GM12878 (cell line): ENCODE data around the gene FAM193B. TPM values are rescaled to one million over a fixed set of nuclear protein-coding genes. Genes with fewer than 3 reads are reported as not detected.

ENCODE experiments used
- ATAC-seq: fragments of 200-7000 bp; cut with Tn5 transposase; 3 replicates; pipeline ENCODE4 v1.9.1; 2020; ENCODE audit warnings: mild to moderate bottlenecking, moderate library complexity
- BruUV-seq: library from RNA; stranded (reverse); fragments of 400-500 nt; replicated peaks from 2 replicates; lab custom pipeline; 2021; lab: Mats Ljungman, UMichigan
- CTCF ChIA-PET: fragments of 300-600 bp; sonication (Branson Sonifier 250); formaldehyde crosslinking; extraction: SDS; loops from one replicate; lab custom pipeline; 2021; ENCODE audit warnings: inconsistent platforms; lab: Yijun Ruan, JAX
- POLR2A ChIA-PET: fragments of 350-600 bp; formaldehyde crosslinking; extraction: SDS; loops from one replicate; lab custom pipeline; 2021; ENCODE audit warnings: inconsistent platforms; lab: Charles Lee
- RAD21 ChIA-PET: fragments of 300-600 bp; sonication (Branson Sonifier 250); formaldehyde crosslinking; loops from one replicate; lab custom pipeline; 2023; ENCODE audit warnings: antibody characterized with exemption; ENCODE audit not compliant: unreplicated experiment; lab: Charles Lee
- SMC1A ChIA-PET: fragments of 300-600 bp; sonication (Branson Sonifier 250); formaldehyde crosslinking; loops from one replicate; lab custom pipeline; 2023; ENCODE audit not compliant: unreplicated experiment, uncharacterized antibody; lab: Charles Lee
- DNase-seq: peaks from one replicate; pipeline ENCODE4 v3.0.0-alpha.2; 2011; ENCODE audit warnings: low read depth, low spot score
- FAIRE-seq: peaks from 3 replicates; lab custom pipeline; 2011; peaks lifted over from hg19 to GRCh38; lab: Jason Lieb, UNC
- H2AFZ ChIP-seq: 2 replicates; pipeline ENCODE4 v1.6.0; 2011; ENCODE audit warnings: low read depth, low read length, control low read depth; ENCODE audit not compliant: control insufficient read depth
- H3K27ac ChIP-seq: 2 replicates; pipeline ENCODE4 v1.5.1; 2011; ENCODE audit warnings: control low read depth; ENCODE audit not compliant: control insufficient read depth, insufficient read depth
- H3K27me3 ChIP-seq, 2 experiments: replicated peaks in 1 of 2; 2 replicates each; pipeline versions ENCODE4 v1.6.0 to v1.6.1; 2011; ENCODE audit warnings: low read length in 1 of 2; ENCODE audit not compliant: control insufficient read depth in 2 of 2, insufficient read depth in 2 of 2
- H3K36me3 ChIP-seq, 2 experiments: 2 replicates each; pipeline ENCODE4 v1.5.1; 2011; ENCODE audit warnings: low read length in 1 of 2; ENCODE audit not compliant: control insufficient read depth in 2 of 2, insufficient read depth in 2 of 2
- H3K4me1 ChIP-seq: 2 replicates; pipeline ENCODE4 v1.6.1; 2011; ENCODE audit warnings: mild to moderate bottlenecking, low read length, moderate library complexity, mixed read lengths; ENCODE audit not compliant: control insufficient read depth, insufficient read depth
- H3K4me2 ChIP-seq: 2 replicates; pipeline ENCODE4 v1.6.0; 2011; ENCODE audit warnings: control low read depth; ENCODE audit not compliant: control insufficient read depth, insufficient read depth
- H3K4me3 ChIP-seq: fragments of 200-600 bp; sonication (generic); 2 replicates; pipeline ENCODE4 v1.5.1; 2016
- H3K79me2 ChIP-seq: 2 replicates; pipeline ENCODE4 v1.6.0; 2011; ENCODE audit warnings: low read length; ENCODE audit not compliant: control insufficient read depth, insufficient read depth
- H3K9ac ChIP-seq: 2 replicates; pipeline ENCODE4 v1.8.0; 2011; ENCODE audit warnings: low read length, control low read depth, mixed read lengths; ENCODE audit not compliant: control insufficient read depth, insufficient read depth
- H3K9me3 ChIP-seq: replicated peaks from 3 replicates; pipeline ENCODE4 v1.5.1; 2011; ENCODE audit warnings: mild to moderate bottlenecking, low read length; ENCODE audit not compliant: control insufficient read depth, insufficient read depth
- H4K20me1 ChIP-seq: 2 replicates; pipeline ENCODE4 v1.6.0; 2011; ENCODE audit not compliant: control insufficient read depth, insufficient read depth
- ASH2L ChIP-seq: fragments of 300-600, 200-600 bp; sonication (generic); IDR thresholded peaks from 2 replicates; pipeline ENCODE4 v1.6.1; 2017; ENCODE audit warnings: low read depth, mild to moderate bottlenecking, borderline replicate concordance
- CREB1 ChIP-seq: IDR thresholded peaks from 2 replicates; pipeline ENCODE4 v1.6.1; 2012; ENCODE audit warnings: low read depth, mild to moderate bottlenecking, inconsistent platforms
- EZH2 ChIP-seq: IDR thresholded peaks from 2 replicates; pipeline ENCODE4 v1.6.1; 2012; ENCODE audit warnings: low read depth, mild to moderate bottlenecking, control low read depth, inconsistent platforms, low read length, borderline replicate concordance; ENCODE audit not compliant: control insufficient read depth
- HCFC1 ChIP-seq: fragments of 150-350 bp; IDR thresholded peaks from 2 replicates; pipeline ENCODE4 v1.6.1; 2014; ENCODE audit warnings: low read length
- HDAC6 ChIP-seq: fragments of 200-600 bp; sonication (generic); IDR thresholded peaks from one replicate; pipeline ENCODE4 v1.8.0; 2017; ENCODE audit warnings: antibody characterized with exemption; ENCODE audit not compliant: unreplicated experiment
- IRF3 ChIP-seq: fragments of 450-650 bp; IDR thresholded peaks from 2 replicates; pipeline ENCODE4 v1.6.1; 2014; ENCODE audit warnings: mild to moderate bottlenecking
- PAX8 ChIP-seq: fragments of 450-650 bp; IDR thresholded peaks from 2 replicates; pipeline ENCODE4 v1.6.1; 2017; ENCODE audit warnings: mild to moderate bottlenecking, moderate library complexity
- PKNOX1 ChIP-seq: fragments of 450-650 bp; IDR thresholded peaks from 2 replicates; pipeline ENCODE4 v1.6.1; 2016; ENCODE audit warnings: mild to moderate bottlenecking
- SIN3A ChIP-seq: IDR thresholded peaks from 2 replicates; pipeline ENCODE4 v1.6.1; 2012; ENCODE audit warnings: low read depth, low read length, improper control_type of control experiment
- SMC3 ChIP-seq: IDR thresholded peaks from 2 replicates; pipeline ENCODE4 v1.6.1; 2011; ENCODE audit warnings: low read length, improper control_type of control experiment, borderline replicate concordance
- STAT3 ChIP-seq: IDR thresholded peaks from 2 replicates; pipeline ENCODE4 v1.6.1; 2011; ENCODE audit warnings: low read depth, low read length, improper control_type of control experiment
- ZNF207 ChIP-seq: fragments of 450-650 bp; IDR thresholded peaks from 2 replicates; pipeline ENCODE4 v1.6.1; 2014; ENCODE audit warnings: antibody characterized with exemption, mild to moderate bottlenecking, borderline replicate concordance
- WGBS: methylation state at CpG from one replicate; pipeline ENCODE4 v1.1.6; 2016; ENCODE audit warnings: low lambda C conversion rate; ENCODE audit not compliant: insufficient replicate concordance, insufficient coverage; ENCODE audit errors: missing lambda C conversion rate; 5-methylcytosine and 5-hydroxymethylcytosine counted together
- in situ Hi-C: fragments of 300-500 bp; cut with MboI; formaldehyde crosslinking; loops from 9 replicates; pipeline ENCODE4 v1.14.3; 2018; ENCODE audit warnings: mixed read lengths
- intact Hi-C: fragments of 100-400 bp; cut with micrococcal nuclease; formaldehyde crosslinking; loops from one replicate; pipeline ENCODE4 v1.14.2; 2022; ENCODE audit not compliant: unreplicated experiment
- polyA plus RNA-seq, 11 experiments: library from polyadenylated mRNA; depleted of rRNA in 4 of 11; unstranded in 6 of 11; stranded (reverse) in 5 of 11; fragments of >200 nt; fragmentation: Nextera tagmentation in 4 of 11; fragmentation: Illumina TruSeq in 1 of 11; extraction: Ambion mirVana in 4 of 11; extraction: Trizol in 1 of 11; gene quantifications; 1 replicate in 1 of 11; 2 replicates in 10 of 11; pipeline versions ENCODE4 v1.2.1 to v1.2.3, GENCODE V29; 2011 to 2016; ENCODE audit warnings: inconsistent platforms in 2 of 11, missing spikeins in 2 of 11, low read depth in 1 of 11
- total RNA-seq, 4 experiments: library from RNA; depleted of rRNA in 3 of 4; stranded (reverse); fragments of >200 nt in 3 of 4; fragmentation: Illumina TruSeq in 1 of 4; extraction: Trizol in 1 of 4; gene quantifications; 2 replicates each; pipeline versions ENCODE4 v1.2.1 to v1.2.3, GENCODE V29; 2013 to 2021
- TF ChIP-seq, protein P1 (sequence below): IDR thresholded peaks from 2 replicates; pipeline ENCODE4 v1.6.1; 2011; ENCODE audit warnings: borderline replicate concordance, low read depth, mild to moderate bottlenecking, moderate library complexity, low read length; ENCODE audit not compliant: insufficient read depth, poor library complexity, severe bottlenecking
- TF ChIP-seq, protein P2 (sequence below): IDR thresholded peaks from 2 replicates; pipeline ENCODE4 v1.6.1; 2011; ENCODE audit warnings: mild to moderate bottlenecking, low read depth, low read length, moderate library complexity; ENCODE audit not compliant: insufficient replicate concordance

The FAM193B gene
- total and polyA plus RNA-seq, 10 of the 15 experiments (the other 5 are each of a cell fraction or from before 2014, with no cell fraction given): 3.3 to 47.0 (median 25.1) TPM

GRCh38 chr5:177528631-177529030, 25.7 kb downstream of the FAM193B start:
- Histone ChIP-seq H4K20me1 (no peaks in the 10 kb centered on the region), H2AFZ (no peak overlapping the region), H3K4me3 (no peak overlapping the region), H3K9ac (no peak overlapping the region)
- no peak for FAIRE-seq
- no peak for DNase-seq
- TF ChIP-seq ASH2L: no peak
- TF ChIP-seq, protein P1, sequence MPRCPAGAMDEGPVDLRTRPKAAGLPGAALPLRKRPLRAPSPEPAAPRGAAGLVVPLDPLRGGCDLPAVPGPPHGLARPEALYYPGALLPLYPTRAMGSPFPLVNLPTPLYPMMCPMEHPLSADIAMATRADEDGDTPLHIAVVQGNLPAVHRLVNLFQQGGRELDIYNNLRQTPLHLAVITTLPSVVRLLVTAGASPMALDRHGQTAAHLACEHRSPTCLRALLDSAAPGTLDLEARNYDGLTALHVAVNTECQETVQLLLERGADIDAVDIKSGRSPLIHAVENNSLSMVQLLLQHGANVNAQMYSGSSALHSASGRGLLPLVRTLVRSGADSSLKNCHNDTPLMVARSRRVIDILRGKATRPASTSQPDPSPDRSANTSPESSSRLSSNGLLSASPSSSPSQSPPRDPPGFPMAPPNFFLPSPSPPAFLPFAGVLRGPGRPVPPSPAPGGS: peak; percentile 88
- TF ChIP-seq, all 136 proteins: peak for 1
- in situ Hi-C loops: no loop called here
- ATAC-seq: no peak
- CTCF ChIA-PET: no interaction called here
- no TSS peak for BruUV-seq
- POLR2A ChIA-PET: no interaction called here
- RAD21 ChIA-PET: no interaction called here
- no peaks in the 10 kb centered on the region for H3K9me3 ChIP-seq
- H3K4me2 ChIP-seq: no peak overlapping the region
- H3K27me3 ChIP-seq: no peaks in the 10 kb centered on the region
- whole genome bisulfite sequencing: 98% methylated on average over 9 of the region's 10 CpGs
- no peaks in the 10 kb centered on the region for H3K4me1 ChIP-seq
- peaks cover 13 to 21% of the 10 kb centered on the region in 2 experiments; a peak in 3 of 4 replicates for H3K36me3 ChIP-seq
- no peak overlapping the region for H3K27ac ChIP-seq
- SMC1A ChIA-PET: no interaction called here
- intact Hi-C loops: no loop called here
- H3K79me2 ChIP-seq: no peaks in the 10 kb centered on the region

DNA sequence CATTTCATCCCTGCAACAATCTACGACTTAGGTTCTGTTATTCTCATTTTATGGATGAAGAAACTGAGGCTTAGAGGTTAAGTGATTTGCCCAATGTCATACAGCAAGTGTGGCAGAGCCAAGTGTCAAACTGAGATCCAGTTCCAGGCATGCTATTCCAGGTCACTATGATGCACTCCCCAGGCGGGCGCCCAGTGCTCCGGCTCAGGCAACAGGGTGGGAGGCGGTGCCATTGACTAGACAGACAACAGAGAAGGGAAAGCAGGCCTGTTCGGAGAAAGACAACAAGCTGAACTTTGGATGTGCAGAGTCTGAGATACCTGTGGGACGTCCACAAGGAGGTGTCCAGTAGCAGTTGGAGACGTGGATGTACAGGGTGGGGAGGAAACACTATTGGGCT, 26.8 kb downstream of the FAM193B start:
- in situ Hi-C loops: no loop called here
- 93% methylated on average over 8 of the region's 8 CpGs for WGBS
- ChIA-PET RAD21 (no interaction called here), CTCF (no interaction called here), SMC1A (no interaction called here), POLR2A (no interaction called here)
- FAIRE-seq (no peak), ATAC-seq (no peak), DNase-seq (no peak)
- Histone ChIP-seq H3K9me3 (no peaks in the 10 kb centered on the region), H3K36me3 (peaks cover 13 to 16% of the 10 kb centered on the region in 2 experiments; a peak in 3 of 4 replicates), H3K4me1 (no peaks in the 10 kb centered on the region), H3K4me2 (no peak overlapping the region), H3K27me3 (no peaks in the 10 kb centered on the region), H3K79me2 (no peaks in the 10 kb centered on the region), H3K27ac (no peak overlapping the region), H4K20me1 (no peaks in the 10 kb centered on the region), H3K4me3 (no peak overlapping the region), H2AFZ (no peak overlapping the region), H3K9ac (no peak overlapping the region)
- no TSS peak for BruUV-seq
- intact Hi-C loops: no loop called here
- TF ChIP-seq PKNOX1 (no peak), SMC3 (no peak), SIN3A (no peak), CREB1 (no peak), STAT3 (no peak), HCFC1 (no peak), EZH2 (no peak), ZNF207 (no peak), PAX8 (no peak), IRF3 (no peak), HDAC6 (no peak)
- TF ChIP-seq, protein P2, sequence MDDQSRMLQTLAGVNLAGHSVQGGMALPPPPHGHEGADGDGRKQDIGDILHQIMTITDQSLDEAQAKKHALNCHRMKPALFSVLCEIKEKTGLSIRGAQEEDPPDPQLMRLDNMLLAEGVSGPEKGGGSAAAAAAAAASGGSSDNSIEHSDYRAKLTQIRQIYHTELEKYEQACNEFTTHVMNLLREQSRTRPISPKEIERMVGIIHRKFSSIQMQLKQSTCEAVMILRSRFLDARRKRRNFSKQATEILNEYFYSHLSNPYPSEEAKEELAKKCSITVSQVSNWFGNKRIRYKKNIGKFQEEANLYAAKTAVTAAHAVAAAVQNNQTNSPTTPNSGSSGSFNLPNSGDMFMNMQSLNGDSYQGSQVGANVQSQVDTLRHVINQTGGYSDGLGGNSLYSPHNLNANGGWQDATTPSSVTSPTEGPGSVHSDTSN: no peak
